HG02798 (cell line): ENCODE data around the gene PTPRF.

Experiments used
- ATAC-seq: cut with Tn5 transposase; IDR thresholded peaks from one replicate; pipeline ENCODE4 v1.9.1; 2021; ENCODE audit warnings: mild to moderate bottlenecking; ENCODE audit not compliant: unreplicated experiment, poor library complexity

PTPRF gene

DNA sequence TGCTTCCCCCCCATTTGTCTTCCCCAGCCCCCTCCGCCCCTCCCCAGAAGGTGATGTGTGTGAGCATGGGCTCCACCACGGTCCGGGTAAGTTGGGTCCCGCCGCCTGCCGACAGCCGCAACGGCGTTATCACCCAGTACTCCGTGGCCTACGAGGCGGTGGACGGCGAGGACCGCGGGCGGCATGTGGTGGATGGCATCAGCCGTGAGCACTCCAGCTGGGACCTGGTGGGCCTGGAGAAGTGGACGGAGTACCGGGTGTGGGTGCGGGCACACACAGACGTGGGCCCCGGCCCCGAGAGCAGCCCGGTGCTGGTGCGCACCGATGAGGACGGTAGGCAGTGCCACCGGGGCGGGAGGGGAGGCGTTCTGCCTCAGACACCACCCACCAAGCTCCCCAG lies 67.0 kb downstream of the PTPRF start:
- ATAC-seq, result no peak

DNA sequence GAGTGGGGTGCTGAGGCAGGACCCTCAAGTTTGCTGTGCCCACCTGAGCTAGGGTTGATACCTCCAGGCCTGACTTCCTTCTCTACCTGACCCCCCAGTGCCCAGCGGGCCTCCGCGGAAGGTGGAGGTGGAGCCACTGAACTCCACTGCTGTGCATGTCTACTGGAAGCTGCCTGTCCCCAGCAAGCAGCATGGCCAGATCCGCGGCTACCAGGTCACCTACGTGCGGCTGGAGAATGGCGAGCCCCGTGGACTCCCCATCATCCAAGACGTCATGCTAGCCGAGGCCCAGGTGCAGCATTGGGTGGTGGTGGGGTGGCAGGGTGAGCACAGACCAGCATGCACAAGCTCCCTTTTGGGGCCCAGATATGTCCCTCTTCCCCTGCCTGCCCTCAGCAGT lies 67.9 kb downstream of the PTPRF start:
- ATAC-seq, result no peak

DNA sequence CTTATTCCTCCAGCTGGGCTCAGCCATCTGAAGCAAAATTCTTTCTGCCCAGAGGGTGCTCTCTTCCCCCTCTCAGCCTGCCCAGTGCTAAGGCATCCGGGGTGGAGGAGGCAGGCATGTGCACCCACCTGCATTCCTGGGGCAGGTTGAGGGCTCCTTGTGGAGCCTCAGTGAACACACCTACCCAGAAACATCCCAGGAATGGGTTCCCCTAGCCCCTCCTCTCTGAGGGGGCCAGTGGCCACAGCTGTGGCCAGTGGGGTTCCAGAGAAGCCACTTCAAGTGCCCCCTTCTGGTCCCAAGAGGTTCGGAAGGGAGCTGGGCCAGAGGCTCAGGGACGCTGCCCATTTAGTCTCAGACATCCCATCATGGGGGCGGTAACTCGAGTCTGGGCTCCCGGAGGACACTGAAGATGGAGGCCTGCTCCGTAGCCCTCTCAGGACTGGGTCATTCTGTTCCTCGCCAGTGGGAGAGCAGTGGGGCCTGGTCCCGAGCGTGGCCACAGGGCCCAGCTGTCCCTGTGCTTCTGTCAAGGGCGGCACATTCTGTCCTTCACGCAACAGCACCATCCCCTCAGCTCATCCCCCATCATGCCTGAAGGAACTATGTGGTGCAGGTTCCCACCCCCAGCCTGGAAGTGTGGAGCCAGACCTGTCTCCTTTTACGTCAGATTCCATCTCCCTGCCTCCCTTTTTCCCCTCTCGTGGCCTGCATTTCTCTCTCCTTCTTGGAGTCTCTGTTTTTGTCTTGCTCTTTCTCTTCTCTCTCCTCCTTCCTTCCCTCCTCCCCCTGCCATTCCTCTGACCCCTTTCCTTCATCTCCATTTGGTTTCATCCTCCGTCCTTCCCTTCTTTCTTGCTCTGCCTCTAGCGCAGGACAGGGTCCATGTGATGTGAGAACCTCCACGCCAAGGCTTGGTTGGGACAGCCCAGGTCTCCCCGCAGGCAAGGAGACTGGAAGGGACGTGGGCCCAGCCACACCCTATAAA lies 69.6 kb downstream of the PTPRF start:
- no peak for ATAC-seq

DNA sequence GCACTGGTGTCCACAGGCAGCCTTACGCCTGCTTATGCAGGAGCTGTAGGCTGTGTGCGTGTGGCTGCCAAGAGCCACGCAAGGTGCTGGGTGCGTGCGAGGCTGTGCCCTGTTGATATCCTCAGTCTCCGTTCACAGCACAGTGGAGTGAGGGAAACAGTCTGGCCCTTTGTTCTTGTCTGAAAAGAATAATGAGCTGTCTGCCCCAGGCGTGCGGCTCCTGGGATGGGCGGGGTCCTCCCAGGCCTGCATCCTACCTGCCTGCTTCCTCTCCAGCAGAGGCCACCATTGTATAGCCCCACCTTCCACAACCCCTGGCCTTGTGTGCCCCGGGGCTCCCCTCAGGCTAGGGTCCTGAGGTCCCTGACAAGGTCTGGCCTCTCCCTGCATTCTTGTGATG lies 72.3 kb downstream of the PTPRF start:
- no peak for ATAC-seq

DNA sequence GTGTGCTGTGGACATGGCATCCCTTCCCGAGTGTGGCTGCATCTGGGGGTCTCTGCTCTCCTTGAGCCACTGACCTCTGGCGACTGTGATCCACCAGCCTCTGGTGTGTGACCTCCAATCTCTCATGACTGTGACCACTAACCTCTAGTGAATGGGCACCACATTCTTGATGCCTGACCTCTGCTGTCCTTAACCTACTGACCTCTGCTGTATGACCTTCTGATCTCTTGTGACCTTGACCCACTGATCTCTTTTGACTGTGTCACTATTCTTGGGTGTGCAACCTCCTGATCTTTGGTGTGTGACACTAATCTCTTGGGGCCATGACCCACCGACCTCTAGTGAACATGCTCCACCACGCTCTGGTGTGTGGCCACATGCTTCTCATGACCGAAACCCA lies 73.5 kb downstream of the PTPRF start:
- no peak for ATAC-seq

DNA sequence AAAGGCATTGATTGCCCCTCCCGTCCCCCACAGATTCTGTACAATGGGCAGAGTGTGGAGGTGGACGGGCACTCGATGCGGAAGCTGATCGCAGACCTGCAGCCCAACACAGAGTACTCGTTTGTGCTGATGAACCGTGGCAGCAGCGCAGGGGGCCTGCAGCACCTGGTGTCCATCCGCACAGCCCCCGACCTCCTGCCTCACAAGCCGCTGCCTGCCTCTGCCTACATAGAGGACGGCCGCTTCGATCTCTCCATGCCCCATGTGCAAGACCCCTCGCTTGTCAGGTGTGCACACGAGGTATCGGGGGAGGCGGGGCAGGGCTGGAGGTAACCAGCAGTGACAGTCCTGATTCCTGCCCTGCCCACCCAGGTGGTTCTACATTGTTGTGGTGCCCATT lies 74.5 kb downstream of the PTPRF start:
- no peak for ATAC-seq

DNA sequence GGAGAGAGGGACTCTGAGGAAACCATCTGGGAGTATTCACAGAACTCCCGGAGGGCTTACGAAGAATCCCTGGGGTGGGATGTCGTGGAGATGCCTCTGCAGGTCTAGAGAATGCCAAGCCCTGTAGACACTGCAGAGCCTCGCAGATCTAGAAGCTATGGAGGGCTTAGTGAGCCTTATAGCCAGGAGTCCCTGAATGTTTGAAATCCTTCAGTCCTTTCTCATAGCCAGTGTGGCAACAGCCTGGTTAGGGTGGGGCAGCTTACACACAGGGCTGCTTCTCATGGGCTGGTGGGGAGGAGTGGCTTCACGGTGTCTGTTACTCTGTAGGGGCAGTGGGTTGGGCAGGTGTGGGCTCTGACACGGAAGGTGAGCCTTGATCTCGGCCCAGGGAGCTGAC lies 75.1 kb downstream of the PTPRF start:
- no peak for ATAC-seq

DNA sequence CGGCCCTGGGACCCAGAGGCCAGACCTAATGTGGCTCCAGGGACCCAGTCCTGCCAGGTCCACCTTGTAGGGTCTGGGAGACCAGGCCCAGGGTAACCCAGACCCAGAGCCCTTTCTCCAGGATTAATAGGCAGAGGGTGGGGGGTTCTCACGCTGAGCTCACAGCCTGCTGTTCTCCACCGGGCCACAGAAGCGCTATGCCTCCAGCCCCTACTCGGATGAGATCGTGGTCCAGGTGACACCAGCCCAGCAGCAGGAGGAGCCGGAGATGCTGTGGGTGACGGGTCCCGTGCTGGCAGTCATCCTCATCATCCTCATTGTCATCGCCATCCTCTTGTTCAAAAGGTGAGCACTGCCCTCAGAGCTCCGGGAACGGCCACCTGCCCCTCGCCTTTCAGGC lies 75.9 kb downstream of the PTPRF start:
- no peak for ATAC-seq

DNA sequence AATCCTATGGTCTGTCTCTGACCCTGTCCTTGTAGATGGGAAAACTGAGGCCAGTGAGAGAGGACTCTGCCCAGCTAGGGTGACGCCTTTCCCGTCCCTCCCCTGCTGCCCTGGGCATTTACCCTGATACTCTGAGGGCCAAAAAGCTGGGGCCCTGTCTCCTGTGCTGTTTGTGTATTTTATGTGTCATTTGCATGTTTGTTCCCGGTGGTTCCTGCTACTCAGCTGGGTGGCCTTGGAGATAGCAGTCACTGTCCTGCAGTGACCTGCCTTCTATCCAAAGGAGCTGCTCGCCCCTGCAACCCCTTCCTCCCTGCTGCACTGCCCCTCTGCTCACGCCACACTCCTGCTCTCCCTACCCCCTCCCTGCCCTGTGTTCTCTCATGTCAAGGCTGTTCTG lies 78.1 kb downstream of the PTPRF start:
- no peak for ATAC-seq

DNA sequence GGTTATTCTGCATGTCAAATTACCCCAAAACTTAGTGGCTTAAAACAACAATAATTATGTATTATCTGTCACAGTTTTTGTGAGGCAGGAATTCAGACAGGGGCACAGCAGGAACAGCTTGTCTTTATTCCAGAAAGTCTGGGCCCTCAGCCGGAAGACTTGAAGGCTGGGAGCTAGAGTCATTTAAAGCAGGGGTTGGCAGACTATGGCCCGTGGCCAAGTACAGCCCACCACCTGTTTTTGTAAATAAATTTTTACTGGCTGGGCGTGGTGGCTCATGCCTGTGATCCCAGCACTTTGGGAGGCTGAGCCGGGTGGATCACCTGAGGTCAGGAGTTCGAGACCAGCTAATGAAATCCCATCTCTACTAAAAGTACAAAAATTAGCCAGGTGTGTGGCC lies 79.7 kb downstream of the PTPRF start:
- ATAC-seq, result no peak

DNA sequence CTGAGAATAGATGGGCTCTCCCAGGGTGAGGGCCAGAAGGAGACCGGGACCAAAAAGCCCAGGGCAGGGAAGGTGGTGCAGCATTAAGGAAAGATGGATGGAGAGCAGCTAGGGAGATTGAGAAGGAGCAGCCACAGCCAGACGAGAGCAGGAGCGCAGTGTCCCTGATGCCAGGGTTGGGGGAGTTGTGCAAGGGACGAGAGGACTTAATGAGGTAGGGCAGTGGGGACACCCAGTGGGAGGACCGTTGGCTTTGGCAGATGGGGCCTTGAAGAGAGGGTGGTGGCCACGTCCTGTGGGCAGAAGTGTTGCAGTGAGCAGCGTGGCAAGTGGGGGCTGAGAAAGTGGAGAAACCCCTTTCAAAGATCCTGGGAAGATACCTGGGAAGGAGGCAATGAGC lies 81.3 kb downstream of the PTPRF start:
- no peak for ATAC-seq

DNA sequence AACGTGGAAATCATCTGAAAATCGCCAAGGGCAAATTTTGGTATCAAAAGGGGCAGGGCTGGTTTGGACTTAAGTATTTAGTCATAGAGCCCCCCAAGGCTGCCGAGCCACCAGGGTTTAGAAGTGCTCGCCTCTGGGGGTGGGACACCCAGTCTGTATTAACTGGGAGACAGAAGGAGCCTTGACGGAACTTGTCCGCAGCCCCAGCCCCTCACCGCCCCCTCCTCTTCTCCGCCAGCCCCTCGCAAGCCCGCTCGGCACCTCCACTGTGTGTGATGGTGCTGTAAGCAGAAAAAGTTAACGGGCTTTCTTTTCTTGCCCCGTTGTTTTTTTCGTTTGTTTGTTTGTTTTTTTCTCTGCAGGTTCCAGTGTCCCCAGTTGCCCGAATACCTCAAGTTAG lies 81.7 kb downstream of the PTPRF start:
- ATAC-seq, result no peak

DNA sequence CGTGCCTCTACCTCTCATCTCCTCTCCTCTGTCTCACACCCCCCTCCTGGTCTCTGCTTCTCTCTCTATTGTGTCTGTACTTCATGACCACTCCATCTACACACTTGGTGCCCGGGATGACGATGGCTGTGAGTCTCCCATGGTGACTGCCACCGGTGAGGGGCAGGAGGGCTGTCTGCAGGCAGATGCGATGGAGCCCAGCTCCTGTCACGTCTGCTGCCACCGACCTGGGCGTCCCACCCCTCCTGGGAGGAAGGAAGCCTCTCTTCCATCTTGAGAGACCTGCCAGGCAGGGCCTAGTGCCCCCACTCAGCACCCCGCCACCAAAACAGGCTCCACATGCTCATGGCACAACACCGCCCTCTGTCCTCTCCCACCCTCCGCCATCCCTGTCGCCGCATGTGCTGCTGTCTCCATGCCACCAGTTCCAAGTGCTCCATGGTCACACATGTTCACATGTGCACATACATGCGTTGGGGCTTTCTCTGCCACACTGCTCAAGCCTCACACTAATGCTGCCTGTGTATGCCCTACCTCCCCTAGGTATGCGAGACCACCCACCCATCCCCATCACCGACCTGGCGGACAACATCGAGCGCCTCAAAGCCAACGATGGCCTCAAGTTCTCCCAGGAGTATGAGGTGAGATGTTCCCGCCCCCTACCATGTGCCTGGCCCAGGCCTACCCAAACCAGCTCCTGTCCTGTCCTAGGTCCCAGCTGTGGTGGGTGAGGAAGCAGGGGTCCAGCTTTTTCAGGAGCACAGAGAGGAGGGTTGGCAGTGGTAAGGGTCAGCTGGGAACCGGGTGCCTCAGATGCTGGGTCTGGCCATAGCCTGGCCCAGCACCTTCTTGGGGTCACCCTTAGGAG lies 82.6 kb downstream of the PTPRF start:
- no peak for ATAC-seq

DNA sequence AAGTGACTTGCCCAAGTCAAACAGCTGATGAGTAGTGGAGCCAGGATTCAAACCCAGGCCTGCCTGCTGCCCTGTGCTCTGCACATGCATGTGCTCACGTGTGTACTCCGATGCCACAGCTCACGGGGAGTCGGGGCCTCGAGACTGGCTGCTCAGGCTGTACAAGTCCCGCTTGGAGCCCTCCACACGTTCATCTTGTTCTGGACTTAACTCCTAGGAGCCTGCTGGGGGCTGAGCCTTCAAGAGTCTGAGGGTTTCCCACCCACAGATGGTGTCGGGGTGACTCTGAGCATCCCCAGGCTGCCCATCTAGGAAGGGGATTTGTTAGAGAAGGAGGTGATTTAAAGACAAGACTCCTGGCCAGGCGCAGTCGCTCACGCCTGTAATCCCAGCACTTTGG lies 83.5 kb downstream of the PTPRF start:
- no peak for ATAC-seq

DNA sequence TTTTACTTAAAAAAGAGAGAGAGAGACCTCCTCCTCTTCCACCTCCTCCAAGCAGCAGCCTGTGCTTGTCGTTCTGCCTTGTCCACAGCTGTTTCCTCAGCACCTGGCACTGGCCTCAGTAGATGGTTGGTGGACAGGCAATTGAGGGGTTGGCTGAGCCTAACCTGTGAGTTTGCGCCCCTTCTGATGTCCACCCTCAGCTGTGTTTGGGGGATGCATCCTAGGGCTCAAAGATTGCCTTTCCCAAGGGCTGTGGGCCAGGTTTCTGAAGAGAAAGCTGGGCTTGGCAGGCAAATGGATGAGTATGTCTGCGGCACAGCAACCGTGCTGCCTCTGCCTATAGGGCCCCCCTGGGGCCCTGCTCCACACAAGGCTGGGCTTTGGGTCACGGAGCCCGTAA lies 84.2 kb downstream of the PTPRF start:
- ATAC-seq, result no peak

DNA sequence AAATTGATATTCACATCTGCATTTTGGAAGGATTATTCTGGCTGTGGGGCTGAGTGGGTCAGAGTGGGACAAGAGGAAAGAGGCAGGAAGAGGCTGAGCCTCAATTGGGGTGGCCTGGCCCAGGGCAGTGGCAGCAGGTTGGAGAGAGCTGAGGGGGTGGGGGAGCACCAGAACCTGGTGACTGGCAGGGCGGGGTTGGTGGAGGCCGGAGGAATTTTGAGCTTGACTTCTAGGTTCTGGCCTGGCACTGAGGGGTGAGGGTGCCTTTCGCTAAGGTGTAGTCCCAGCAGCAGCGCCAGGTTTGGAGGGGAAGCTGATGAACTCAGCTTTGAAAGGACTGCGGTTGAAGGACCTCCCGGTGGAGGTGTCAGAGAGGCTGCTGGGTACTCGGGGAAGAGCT lies 85.7 kb downstream of the PTPRF start:
- ATAC-seq, result no peak

DNA sequence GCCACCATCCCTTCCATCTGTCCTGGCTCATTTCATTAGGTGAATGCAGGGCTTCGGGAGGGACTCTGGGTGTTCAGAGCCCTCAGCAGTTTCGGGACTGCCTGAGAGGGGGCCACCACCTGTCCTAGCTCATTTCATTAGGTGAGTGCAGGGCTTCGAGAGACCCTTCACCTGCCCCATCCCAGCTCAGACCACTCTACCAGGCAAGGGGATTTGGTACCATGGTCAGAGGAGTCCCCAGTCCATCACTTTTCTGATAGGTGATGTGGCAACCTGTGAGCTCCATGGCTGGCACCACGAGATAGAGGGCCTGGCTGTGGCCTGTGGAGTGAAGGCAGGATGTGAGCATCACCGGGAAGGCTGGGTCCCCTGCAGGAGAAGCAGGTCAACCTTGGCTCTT lies 86.3 kb downstream of the PTPRF start:
- ATAC-seq, result no peak

DNA sequence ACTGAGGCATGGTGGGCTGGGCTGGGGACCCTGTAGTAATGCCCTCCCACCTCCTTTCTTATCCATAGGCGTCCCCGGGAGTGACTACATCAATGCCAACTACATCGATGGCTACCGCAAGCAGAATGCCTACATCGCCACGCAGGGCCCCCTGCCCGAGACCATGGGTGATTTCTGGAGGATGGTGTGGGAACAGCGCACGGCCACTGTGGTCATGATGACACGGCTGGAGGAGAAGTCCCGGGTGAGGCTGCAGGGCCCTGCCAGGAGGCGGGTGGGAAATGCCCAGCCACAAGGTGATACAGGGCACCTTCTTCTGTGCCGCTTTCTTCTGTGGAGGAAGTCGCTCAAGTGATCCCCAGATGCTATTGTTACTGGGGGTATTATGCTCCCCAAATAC lies 87.0 kb downstream of the PTPRF start:
- no peak for ATAC-seq

DNA sequence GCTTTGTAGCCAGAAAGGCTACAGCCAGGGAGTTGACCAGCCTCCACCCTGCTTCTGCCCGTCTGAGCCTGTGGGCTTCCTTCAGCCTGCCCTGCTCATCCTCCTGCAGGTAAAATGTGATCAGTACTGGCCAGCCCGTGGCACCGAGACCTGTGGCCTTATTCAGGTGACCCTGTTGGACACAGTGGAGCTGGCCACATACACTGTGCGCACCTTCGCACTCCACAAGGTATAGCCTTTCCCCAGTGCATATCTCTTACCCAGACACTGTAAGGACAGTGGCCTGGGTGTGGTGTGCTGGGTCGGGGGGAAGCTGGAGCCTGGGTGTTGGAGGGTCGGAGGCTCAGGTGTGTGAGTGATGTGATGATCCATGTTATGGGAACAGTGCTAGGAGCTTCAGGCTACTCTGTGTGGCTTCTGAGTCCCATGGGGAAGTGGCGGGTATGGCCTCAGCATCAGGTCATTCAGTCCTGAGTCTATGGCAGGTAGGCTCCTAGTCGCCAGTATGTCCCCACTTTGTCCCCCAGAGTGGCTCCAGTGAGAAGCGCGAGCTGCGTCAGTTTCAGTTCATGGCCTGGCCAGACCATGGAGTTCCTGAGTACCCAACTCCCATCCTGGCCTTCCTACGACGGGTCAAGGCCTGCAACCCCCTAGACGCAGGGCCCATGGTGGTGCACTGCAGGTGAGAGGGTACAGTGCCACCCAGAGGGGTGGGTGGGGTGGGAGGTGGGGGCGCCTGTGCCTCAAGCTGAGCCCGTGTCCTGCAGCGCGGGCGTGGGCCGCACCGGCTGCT lies 88.0 kb downstream of the PTPRF start:
- no peak for ATAC-seq

DNA sequence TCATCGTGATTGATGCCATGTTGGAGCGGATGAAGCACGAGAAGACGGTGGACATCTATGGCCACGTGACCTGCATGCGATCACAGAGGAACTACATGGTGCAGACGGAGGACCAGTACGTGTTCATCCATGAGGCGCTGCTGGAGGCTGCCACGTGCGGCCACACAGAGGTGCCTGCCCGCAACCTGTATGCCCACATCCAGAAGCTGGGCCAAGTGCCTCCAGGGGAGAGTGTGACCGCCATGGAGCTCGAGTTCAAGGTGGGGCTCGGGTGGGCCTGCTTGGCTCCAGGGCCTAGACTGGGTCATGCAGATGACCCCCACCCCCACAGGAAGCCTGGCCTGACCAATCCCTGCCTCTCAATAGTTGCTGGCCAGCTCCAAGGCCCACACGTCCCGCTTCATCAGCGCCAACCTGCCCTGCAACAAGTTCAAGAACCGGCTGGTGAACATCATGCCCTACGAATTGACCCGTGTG lies 88.7 kb downstream of the PTPRF start:
- no peak for ATAC-seq
